GM12874 (cell line): ENCODE results near the gene POLN.
A peak's percentile ranks its signal among the peaks of the same experiment; 100 is the strongest.

Source experiments
- TF ChIP-seq, protein P1 (sequence below): IDR thresholded peaks from 2 replicates; pipeline ENCODE4 v1.5.1; 2011; ENCODE audit warnings: low read depth, mild to moderate bottlenecking, control low read depth, low read length, moderate library complexity; ENCODE audit not compliant: insufficient read depth

The POLN gene

DNA sequence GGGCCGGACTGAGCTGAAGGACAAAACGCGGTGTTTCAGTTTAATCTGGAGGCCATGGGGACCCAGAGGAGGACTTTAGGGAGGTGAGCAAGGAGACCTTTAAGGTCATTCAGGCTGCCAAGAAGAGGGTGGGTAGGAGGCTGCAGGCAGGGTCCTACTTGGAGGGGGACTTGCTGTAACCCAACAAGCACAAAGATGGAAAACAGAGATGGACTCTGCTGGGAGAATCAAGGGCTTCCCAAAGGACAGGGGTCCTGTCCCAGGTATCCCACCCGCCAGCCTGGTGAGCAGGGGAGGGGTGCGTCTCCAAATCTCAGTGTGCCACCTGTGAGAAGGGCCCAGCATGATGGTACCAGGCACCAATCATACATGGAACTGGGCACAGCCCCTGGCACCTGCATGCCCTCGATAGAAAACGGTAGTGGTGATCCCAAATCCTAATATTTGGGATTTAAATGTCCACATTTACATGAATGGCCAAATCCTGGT lies 3.9 kb upstream of the POLN start:
- TF ChIP-seq, protein P1, sequence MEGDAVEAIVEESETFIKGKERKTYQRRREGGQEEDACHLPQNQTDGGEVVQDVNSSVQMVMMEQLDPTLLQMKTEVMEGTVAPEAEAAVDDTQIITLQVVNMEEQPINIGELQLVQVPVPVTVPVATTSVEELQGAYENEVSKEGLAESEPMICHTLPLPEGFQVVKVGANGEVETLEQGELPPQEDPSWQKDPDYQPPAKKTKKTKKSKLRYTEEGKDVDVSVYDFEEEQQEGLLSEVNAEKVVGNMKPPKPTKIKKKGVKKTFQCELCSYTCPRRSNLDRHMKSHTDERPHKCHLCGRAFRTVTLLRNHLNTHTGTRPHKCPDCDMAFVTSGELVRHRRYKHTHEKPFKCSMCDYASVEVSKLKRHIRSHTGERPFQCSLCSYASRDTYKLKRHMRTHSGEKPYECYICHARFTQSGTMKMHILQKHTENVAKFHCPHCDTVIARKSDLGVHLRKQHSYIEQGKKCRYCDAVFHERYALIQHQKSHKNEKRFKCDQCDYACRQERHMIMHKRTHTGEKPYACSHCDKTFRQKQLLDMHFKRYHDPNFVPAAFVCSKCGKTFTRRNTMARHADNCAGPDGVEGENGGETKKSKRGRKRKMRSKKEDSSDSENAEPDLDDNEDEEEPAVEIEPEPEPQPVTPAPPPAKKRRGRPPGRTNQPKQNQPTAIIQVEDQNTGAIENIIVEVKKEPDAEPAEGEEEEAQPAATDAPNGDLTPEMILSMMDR, result no peak

DNA sequence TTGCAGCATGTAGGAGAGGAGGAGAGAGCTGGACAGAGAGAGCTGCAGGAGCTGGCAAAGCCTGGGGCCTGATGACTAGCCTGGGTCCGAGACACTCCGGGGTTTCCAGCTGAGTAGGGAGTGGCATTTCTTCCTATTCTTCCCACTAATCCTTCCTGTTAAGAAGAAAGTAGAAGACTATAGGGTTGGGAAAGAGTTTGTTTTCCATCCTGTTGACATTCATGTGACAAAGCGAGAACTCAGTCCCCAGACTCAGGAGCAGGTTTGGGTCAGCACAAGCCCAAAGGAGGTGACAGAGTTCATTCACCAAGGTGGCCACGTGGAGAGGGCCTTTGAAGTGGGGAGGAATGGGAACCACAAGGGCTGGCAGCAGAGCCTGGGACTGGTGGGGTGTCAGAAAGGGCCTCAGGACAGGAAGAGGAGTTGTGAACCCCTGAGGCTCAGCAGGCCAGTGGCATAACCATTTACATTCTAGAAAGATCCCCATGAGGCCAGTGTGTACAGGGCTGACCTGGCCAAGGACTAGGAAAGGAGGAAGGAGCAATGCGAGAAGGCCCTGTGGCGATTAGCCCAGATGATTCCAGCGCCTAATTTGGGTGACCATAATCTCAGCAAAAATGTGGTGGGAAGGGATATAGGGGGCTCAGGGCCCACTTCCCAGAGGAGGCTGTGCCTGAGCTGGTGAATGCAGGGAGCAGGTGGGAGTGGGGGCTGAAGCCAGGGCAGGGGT lies 3.3 kb upstream of the POLN start:
- TF ChIP-seq, protein P1, result no peak

DNA sequence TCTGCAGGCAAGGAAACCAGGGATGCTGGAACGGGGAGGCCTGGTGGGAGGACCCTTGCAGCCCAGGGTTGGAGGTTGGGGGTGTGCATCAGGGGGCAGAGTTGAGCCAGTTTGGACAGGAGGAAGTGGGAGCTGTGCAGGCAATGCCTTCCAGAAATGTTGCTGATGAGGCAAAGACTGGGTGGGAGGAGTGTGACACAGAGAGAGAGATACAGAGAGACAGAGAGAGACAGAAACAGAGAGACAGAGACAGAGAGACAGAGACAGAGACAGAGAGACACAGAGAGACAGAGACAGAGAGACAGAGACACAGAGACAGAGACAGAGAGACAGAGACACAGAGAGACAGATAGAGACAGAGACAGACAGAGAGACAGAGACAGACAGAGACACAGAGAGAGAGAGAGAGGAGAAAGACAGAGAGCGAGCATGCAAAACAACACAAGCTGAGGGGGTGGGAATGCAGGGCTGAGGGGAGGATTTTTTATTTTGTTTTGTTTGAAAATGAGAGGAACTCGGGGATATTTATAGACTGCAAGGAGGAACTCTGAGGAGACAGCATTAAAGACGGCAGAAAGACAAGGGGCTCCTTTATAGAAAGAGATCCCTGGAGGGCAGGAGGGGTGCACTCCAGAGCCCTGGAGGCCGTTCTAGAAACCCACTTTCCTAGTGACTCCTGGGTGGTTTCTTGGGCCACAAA lies 1.9 kb upstream of the POLN start:
- TF ChIP-seq, protein P1, result peak; percentile 21; the same call in 1 of the 2 replicates

DNA sequence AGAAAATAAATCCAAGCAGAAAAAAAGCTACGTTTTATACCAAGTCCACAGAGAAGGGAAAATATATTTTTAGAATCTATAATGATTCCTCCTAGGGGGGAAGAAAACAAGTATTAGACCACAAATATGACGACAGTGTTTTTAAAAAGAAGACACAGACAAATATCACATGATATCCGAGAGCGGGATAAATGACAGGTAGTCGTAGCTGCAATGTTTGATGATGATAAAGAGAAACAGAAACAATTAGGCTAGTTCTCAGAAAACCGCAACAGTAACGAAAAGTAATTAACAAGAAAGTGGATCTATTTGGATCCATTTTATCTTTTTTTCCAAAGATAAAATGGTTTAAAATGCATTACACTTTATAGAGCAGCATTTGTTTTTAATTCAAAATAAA lies 918 bp downstream of the POLN start:
- TF ChIP-seq, protein P1, result no peak

DNA sequence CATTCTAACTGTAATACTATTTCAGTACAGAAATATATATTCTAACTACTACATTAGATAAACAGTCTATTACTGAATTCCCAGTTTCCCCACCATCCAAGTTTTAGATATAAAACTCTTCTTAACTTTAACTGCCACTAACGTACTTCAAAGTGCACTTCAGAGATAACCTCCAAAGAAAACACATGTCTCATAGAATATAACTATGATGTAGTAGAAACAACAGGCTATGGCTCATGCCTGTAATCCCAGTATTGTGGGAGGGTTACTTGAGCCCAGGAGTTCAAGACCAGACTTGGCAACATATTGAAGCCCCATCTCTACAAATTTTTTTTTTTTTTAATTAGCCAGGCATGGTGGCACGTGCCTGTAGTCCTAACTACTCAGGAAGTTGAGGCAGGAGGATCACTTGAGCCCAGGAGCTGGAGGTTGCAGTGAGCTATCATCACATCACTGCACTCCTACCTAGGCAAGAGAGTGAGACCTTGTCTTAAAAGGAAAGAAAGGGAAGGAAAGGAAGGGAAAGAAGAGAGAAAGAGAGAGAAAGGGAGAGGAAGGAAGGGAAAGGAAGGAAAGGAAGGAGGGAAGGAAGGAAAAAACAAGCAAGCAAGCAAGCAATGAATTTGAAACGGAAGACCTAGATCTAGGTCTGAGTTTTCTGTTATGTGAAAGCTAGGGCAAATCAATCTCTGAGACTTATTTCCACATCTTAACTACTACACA lies 4.8 kb downstream of the POLN start:
- TF ChIP-seq, protein P1, result no peak

DNA sequence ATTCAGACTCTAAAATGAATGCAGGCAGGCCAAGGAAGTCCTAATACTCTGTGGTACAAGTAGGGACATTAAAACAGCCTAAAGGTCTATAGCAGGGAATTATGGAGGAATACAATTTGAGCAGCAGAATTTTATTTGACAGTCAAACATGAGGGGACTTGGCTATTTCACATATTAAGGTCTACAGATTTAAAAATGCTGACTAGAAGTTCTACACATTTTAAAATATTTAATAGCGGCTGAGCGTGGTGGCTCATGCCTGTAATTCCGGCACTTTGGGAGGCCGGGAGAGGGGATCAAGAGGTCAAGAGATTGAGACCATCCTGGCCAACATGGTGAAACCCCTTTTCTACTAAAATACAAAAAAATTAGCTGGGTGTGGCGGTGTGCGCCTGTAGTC lies 10.8 kb downstream of the POLN start:
- TF ChIP-seq, protein P1, result no peak

DNA sequence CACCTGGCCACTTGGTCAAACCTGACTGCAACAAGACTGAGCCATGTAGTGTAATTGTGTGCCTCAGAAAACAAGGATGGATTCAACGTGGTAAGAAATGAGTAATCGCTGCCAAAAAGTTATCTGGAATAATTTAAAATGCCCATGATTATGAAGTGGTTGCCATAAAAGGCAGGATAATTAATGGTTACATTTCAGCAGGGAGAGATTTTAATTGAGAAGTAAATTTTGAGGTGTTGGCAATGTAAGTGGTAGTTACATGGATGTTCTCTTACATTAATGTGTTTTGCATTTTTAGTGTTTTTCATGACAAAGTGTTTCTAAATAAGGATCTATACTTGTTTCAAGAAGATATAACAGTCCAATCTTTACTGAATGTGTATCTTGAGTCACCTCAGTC lies 15.7 kb downstream of the POLN start:
- TF ChIP-seq, protein P1, result no peak
